NCI-H146 treated with DMSO at 0.1 percent for 48 hours (cell line): Measurements from ENCODE around the gene LRRC37A3.
"Not testable (repeated sequence)": the region's sequence is repeated elsewhere in the genome, so short reads cannot be mapped to it uniquely, and the experiment has no call there.

Experiments
- DNase-seq: peaks from one replicate; lab custom pipeline; 2025; ENCODE audit not compliant: unreplicated experiment; lab: John Stamatoyannopoulos, UW

Gene LRRC37A3

DNA sequence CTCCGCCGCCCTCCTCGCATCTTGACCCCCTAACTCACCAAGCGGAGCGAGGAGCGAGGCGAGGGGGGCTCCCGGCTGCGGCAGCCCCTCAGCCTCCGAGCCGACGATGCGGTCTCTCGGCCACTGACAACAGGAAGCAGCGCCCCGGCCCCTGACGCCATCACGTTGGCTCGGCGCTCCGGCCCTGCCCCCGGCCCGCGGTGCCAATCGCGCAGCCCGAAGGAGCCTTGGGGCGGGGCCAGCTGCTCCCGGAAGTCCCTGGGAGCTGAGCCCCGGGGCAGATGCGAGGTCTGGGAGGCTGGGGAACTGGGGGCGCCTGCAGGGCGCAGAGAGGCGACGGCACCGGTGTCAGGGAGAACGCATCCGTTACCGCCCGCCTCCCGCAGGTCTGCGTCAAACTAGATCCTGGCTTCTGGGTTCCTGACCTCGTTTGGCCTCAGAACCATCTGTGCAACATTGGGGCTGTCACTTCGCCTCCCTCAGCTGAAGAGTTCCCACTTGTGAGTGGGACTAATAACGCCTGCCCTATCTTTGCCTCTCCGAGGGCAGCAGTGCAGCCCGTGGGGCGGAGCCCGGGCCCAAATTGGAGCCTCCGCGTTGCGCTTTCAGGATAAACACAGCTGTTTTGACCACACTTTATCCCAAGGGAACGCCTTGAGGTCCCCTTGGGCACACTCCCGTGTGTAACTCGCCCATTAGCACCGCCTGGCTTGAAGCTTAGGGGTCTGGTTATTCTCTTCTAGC lies 82.1 kb downstream of the LRRC37A3 start:
- DNase-seq: peak; percentile 14

DNA sequence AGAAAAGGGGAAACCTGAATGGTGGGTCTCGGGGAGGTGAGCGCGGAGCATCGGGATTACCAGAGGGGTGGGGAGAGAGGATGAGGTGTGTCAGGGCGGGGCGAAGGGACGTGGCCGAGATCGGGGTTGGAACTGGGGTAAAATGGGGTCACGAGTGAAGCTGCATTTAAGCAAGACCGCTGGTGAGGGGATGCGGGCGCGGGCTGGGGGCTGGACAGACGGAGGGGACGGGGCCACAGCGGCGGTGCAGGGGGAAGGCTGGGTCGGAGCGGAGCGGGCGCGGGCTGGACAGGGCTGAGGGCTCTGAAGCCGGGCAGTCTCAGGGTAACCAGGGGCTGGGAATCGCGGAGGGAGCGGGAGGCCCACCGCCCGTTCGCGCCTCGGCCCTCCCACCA lies 82.7 kb downstream of the LRRC37A3 start:
- DNase-seq: not testable (repeated sequence)

DNA sequence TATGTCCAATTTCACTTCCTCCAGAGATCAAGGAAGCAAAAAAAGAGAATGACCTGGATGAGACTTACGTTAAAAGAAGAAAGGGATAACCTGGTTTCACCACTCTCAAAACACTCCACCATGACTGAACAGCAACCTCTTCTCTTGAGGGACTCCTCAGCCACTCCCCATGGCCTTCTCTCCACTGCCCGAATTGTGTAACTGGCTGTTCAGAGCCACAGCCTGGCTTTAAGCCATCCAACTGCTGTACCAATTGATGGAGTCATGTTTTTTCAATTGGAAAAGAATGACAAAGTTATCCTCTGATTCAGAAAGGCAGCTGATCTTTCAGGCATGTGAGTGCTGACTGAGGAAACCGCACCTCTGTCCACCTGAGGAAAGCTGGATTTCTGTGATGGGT lies 85.2 kb downstream of the LRRC37A3 start:
- not testable (repeated sequence) for DNase-seq

DNA sequence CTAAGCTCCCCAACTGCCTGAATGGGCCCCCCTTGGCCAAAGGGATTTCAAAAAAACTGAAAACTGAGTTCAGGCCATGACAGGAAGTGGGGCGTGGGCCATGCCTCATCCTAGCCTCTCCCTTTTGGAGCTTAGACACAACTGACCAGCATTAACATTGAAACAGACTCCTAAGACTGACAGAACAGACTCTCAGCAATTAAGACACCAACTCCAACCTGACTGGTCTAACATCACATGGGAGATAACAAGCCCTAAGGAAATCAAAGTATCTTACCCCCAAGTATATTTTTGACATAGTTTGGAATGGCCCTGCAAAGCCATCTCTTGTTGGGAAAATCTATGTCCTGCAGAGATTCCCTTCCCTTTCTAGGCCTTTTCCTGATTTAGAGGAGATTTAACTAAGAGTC lies 88.6 kb downstream of the LRRC37A3 start:
- DNase-seq: not testable (repeated sequence)

DNA sequence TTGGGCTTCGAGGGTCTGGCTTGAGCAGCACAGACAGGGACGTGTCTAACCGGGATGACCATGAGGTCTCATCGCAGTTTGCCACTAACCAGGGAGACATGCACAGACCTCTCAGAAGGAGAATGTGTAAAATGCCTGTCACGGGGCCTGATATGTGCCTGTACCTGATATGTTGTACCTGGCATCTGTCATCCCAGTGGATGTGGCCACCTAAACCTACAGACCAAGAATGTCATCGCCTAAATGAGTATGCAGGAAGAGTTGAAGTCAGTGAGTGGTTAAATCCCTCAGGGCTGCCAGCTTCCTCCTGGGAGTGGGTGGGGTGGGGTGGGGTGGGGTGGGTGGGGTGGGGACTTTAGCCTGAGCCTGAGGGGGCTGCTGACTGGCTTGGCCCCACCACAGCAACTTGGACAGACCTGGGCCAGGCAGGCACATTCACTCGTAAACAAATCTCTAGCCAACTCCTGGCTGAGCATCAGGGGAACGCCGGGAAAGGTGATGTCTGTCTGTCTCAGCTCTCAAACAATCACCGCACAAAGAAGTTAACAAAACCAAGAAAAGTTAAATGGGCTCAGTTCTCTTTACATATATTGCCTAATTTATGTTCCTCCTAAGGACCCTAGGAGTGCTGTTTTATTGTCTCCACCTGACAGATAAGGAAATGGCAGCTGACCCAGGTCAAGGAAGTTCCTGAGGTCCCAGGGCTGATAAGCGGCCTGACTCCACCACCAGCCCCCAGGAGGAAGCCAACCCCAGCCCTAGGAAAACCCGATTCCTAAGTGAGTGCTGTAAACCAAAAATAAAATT lies 89.3 kb downstream of the LRRC37A3 start:
- not testable (repeated sequence) for DNase-seq

DNA sequence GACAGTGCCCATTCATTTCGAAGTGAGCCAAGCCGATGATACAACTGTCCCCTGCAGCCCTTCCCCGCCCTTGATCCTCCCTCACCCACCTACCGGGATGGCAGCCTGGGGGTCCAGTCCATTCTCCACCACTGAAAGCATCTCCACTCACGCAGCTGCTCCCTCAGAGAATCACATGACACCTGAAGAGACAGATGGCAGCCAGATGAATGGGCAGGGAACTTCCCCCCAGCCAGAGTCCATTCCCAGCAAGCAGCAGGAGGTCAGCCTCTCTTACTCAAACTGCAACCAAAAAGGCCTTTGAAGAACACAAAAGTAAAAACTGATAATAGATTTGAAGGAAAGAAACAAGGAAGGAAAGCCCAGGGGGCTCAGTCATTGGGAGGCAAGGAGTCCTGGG lies 90.2 kb downstream of the LRRC37A3 start:
- DNase-seq: not testable (repeated sequence)

DNA sequence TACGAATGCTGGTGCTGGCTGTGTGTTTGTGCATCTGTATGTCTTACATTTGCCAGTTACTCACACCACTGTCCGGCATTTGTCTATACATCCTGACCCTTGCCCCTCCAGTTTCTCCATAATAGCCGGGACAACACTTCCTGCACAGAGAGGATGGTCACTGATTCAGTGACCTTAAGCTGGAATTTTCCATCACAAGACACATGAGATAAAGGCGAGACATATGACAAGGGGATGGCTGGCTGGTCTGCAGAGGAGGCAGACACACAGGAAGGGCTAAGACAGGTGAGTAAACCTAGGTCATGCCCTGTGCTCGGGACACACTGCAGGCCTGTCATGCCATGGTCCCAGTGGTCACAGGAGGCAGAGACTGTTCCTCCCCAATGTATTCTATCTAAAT lies 100.4 kb downstream of the LRRC37A3 start:
- not testable (repeated sequence) for DNase-seq

DNA sequence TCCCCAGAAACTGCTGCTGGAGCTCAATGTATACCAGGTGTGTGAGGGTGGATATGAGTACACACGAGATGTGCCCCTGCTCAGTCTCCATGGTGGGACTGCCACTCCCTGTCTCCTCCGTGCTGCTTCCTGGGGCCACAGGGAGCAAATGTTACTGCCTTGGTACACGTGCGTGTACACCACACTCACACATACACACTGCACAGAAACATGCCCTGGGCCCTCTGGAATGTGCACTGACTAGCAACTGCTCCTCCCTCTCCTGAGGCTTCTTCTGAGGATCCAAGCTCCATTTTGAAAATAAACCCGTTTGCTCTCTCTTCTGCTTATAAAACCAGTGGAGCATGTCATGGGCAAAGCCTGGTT lies 103.5 kb downstream of the LRRC37A3 start:
- DNase-seq: not testable (repeated sequence)

DNA sequence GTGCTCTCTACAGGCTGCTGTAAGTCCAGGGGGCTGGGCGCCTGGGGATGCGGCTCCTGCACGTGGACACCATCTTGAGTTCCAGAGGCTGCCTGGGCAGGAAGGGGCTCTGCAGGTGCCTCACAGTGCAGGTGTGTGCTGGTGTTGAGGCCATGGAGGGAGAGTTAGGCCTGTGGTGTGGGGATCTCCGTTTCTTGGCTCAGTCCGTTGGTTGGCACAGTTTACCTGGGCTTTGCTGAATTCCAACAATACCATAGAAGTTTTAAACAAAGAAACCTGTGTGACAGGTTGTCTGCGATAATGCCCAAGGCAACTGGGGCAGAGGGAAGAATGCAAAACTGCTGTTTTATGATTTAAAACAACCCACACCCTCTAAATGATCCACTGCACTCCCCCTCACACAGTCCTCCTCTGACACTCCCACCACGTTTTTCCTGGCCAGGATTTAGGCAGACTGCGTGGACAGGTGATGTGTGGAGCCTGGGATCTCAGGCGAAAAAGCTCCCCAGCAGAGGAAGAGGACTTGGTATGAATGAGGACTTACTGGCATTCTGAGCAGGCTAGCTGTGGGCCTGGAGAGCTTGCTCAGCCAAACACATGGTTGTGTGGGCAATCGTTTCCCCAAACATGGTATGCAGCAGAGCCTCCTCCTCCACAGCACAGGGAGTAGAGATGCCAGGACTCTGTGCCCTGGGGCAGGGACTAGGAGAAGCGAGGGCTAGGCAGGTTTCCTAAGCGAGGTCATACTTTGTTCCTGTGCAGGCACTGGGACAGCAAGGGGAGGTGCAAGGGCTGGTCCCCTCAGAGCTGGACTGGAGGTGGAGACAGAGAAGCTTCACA lies 104.1 kb downstream of the LRRC37A3 start:
- DNase-seq: not testable (repeated sequence)

DNA sequence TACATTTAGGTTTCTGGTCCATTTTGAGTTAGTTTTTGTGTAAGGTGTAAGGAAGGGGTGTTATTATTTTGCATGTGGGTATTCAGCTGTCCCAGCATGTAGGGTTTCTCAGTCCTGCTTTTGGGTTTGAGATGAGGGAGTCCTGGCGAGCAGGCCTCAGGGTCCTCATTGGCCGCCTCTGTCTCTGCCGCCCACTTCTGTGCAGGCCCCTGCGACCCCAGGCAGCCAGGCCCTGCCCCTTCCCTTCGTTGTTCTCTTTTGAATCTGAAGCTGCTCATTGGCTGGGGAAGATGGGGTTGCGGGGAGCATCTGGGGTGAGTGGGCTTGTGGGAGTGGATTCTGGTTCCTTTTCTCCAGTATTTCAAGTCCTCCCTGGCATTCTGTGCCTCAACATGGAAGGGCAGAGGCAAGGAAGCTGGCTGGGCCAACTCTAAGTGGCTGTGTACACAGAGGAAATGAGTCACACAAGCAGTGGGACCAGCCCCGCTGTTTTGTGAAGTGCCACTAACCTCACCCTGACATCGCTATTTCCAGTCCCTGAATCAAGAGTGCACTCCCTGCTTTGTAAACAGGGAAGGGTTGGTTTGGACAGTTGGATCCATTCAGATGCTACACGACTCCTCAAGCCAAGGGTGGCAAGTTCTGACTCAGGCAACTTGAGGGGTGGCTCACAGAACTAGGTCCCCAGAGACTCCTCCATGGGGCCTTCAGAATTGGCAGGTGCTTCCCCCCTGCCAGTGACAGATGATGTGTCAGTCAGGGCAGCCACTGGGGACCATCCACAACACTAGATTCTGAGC lies 110.9 kb downstream of the LRRC37A3 start:
- not testable (repeated sequence) for DNase-seq
